CD8-positive, alpha-beta memory T cell (primary cell): ENCODE measurements around the gene DNAI2. TPM values are rescaled to one million over a fixed set of nuclear protein-coding genes. Genes with fewer than 3 reads are reported as not detected.
A peak's percentile ranks its signal among the peaks of the same experiment; 100 is the strongest.

ENCODE experiments used
- CTCF ChIA-PET: fragments of 350-600 bp; sonication (Branson Sonifier 250); formaldehyde crosslinking; loops from one replicate; lab custom pipeline; 2021; ENCODE audit warnings: antibody characterized with exemption; lab: Charles Lee
- POLR2A ChIA-PET: fragments of 350-600 bp; sonication (Branson Sonifier 250); formaldehyde crosslinking; loops from one replicate; lab custom pipeline; 2021; ENCODE audit warnings: antibody characterized with exemption; lab: Charles Lee
- DNase-seq, 5 donors: peaks; one replicate each; pipeline versions ENCODE4 v3.0.0 to v3.0.0-alpha.2; 2020 to 2022; ENCODE audit warnings: mixed read lengths in 1 of 5
- H3K27ac ChIP-seq: one replicate; pipeline ENCODE4 v1.7.0; 2013; ENCODE audit warnings: low read depth, mild to moderate bottlenecking, low read length, moderate library complexity
- H3K27me3 ChIP-seq: 2 replicates; pipeline ENCODE4 v1.7.0; 2013; ENCODE audit warnings: low read length, mild to moderate bottlenecking; ENCODE audit not compliant: insufficient read depth, poor library complexity, severe bottlenecking
- H3K36me3 ChIP-seq: 2 replicates; pipeline ENCODE4 v1.7.0; 2013; ENCODE audit warnings: mild to moderate bottlenecking, low read length, moderate library complexity; ENCODE audit not compliant: insufficient read depth
- H3K4me1 ChIP-seq: 2 replicates; pipeline ENCODE4 v1.7.0; 2013; ENCODE audit warnings: mild to moderate bottlenecking, low read length, moderate library complexity; ENCODE audit not compliant: insufficient read depth
- H3K4me3 ChIP-seq: 2 replicates; pipeline ENCODE4 v1.7.0; 2013; ENCODE audit warnings: mild to moderate bottlenecking, low read length
- H3K9me3 ChIP-seq: 2 replicates; pipeline ENCODE4 v1.7.0; 2013; ENCODE audit warnings: mild to moderate bottlenecking, low read length
- H3K27ac Mint-ChIP-seq, 8 donors: one replicate each; pipeline ENCODE4 v1.8.0; 2020 to 2021; ENCODE audit warnings: mixed read lengths in 8 of 8, mild to moderate bottlenecking in 6 of 8, inconsistent platforms in 3 of 8, moderate library complexity in 3 of 8
- H3K27me3 Mint-ChIP-seq, 2 donors: one replicate each; pipeline ENCODE4 v1.8.0; 2020 to 2021; ENCODE audit warnings: mixed read lengths in 2 of 2, mild to moderate bottlenecking in 1 of 2, moderate library complexity in 1 of 2
- H3K36me3 Mint-ChIP-seq, 3 donors: one replicate each; pipeline ENCODE4 v1.8.0; 2020 to 2021; ENCODE audit warnings: mixed read lengths in 3 of 3, inconsistent platforms in 1 of 3, mild to moderate bottlenecking in 1 of 3
- H3K4me1 Mint-ChIP-seq, 3 donors: one replicate each; pipeline ENCODE4 v1.8.0; 2020 to 2021; ENCODE audit warnings: mixed read lengths in 3 of 3, inconsistent platforms in 1 of 3, mild to moderate bottlenecking in 1 of 3
- H3K4me3 Mint-ChIP-seq, 7 donors: one replicate each; pipeline ENCODE4 v1.8.0; 2020 to 2021; ENCODE audit warnings: mixed read lengths in 7 of 7, mild to moderate bottlenecking in 6 of 7, moderate library complexity in 4 of 7, inconsistent platforms in 2 of 7
- H3K9me3 Mint-ChIP-seq, 5 donors: one replicate each; pipeline ENCODE4 v1.8.0; 2020 to 2022; ENCODE audit warnings: mixed read lengths in 5 of 5, mild to moderate bottlenecking in 3 of 5, moderate library complexity in 2 of 5, inconsistent platforms in 1 of 5
- polyA plus RNA-seq: library from polyadenylated mRNA; unstranded; fragments of 300-500 nt; fragmentation: Illumina TruSeq; gene quantifications from one replicate; pipeline ENCODE4 v1.2.3, GENCODE V29; 2021
- total RNA-seq, 2 experiments: library from RNA; stranded (reverse); gene quantifications; one replicate each; pipeline ENCODE4 v1.2.3, GENCODE V29; 2021

The DNAI2 gene
- total and polyA plus RNA-seq, 3 experiments from 2014 or later, result 0.35 to 0.60 (median 0.37) TPM

DNA sequence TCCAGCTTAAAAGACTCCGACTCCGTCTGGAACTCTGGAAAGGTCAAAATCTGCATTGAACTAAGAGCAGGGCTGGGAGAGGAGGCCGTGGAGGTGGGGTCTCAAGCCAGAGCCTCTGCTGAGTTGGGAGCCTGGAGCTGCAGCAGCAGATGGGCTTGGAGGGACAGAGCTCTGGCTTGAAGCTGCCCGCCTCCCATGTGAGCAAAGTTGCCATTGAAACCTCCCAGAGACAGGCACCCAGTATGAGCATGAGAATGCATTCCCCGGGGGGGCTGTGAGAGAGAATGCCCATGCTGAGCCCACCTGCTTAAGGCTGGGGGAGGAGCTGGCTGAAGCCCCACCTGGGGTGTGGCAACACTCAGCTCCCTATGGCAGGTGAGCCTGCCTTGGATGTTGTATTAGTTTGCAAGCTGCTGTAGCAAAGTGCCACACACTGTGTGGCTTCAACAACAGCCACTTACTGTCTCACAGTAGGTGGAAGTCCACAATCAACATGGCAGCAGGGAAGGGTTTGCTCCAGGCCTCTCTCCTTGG is 61.6 kb downstream of the DNAI2 start:
- DNase-seq, result no peak
- Mint-ChIP-seq H3K36me3 (no peaks in the 10 kb centered on the region), H3K4me3 (no peak overlapping the region), H3K9me3 (no peaks in the 10 kb centered on the region), H3K4me1 (peaks cover 0 to 8% (median 0%) of the 10 kb centered on the region in 3 donors), H3K27ac (no peak overlapping the region), H3K27me3 (peaks cover 0 to 3% of the 10 kb centered on the region in 2 donors)
- ChIA-PET CTCF (interaction anchor here (0.7 to 1.6 kb wide), 3 partner anchors 14 to 124 kb away, joined by 3 to 4 read pairs (median 3); no protein-coding TSS in a partner anchor), POLR2A (no interaction called here)
- Histone ChIP-seq H3K36me3 (no peaks in the 10 kb centered on the region), H3K27me3 (no peaks in the 10 kb centered on the region), H3K4me3 (no peak overlapping the region), H3K27ac (no peak overlapping the region), H3K4me1 (no peaks in the 10 kb centered on the region), H3K9me3 (no peaks in the 10 kb centered on the region)

GRCh38 chr17:74336307-74336706 is 62.3 kb downstream of the DNAI2 start:
- Mint-ChIP-seq H3K4me3 (no peak overlapping the region), H3K4me1 (peaks cover 0 to 8% (median 0%) of the 10 kb centered on the region in 3 donors), H3K9me3 (no peaks in the 10 kb centered on the region), H3K36me3 (no peaks in the 10 kb centered on the region), H3K27me3 (peaks cover 2 to 3% of the 10 kb centered on the region in 2 donors), H3K27ac (no peak overlapping the region)
- Histone ChIP-seq H3K9me3 (no peaks in the 10 kb centered on the region), H3K4me1 (no peaks in the 10 kb centered on the region), H3K27ac (no peak overlapping the region), H3K4me3 (no peak overlapping the region), H3K27me3 (no peaks in the 10 kb centered on the region), H3K36me3 (no peaks in the 10 kb centered on the region)
- ChIA-PET CTCF (interaction anchor here (0.7 to 1.6 kb wide), 2 partner anchors 15 to 125 kb away, joined by 3 to 4 read pairs; no protein-coding TSS in a partner anchor), POLR2A (no interaction called here)
- DNase-seq, result no peak

DNA sequence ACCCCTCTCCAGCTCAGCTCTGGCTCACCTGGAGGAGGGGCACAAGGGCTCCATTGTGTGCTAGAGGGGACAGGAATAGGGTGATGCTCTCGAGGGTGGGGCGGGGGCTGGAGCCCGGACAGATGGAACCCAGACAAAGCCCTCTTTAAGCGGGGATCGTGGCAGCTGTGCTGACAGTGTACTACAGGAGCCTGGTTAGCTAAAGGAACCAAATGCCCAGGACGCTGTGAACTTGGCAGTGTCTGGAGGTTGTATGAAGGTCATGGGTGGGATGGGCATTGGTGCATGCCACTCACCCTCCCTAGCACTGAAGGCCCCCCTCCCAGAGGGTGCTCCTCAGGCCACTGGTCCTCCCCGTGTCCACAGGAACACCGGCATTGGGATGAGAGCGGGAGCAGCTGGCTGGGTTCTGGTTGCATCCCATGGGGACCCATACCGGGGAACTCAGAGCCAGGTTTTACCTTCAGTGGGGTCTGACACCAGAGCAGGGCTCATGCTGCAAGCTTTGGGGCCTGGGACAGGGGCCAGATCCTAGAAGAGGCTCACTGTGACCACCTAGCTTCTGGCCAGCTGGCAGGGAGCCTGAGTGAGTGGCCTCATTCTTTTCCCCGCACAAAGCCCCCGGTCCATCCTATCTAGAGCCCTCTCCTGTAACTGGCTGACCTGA is 63.9 kb downstream of the DNAI2 start:
- POLR2A ChIA-PET, result no interaction called here
- Mint-ChIP-seq H3K27ac (no peak overlapping the region), H3K4me3 (no peak overlapping the region), H3K27me3 (peaks cover 2 to 3% of the 10 kb centered on the region in 2 donors), H3K36me3 (no peaks in the 10 kb centered on the region), H3K9me3 (no peaks in the 10 kb centered on the region), H3K4me1 (peaks cover 0 to 8% (median 0%) of the 10 kb centered on the region in 3 donors)
- Histone ChIP-seq H3K9me3 (no peaks in the 10 kb centered on the region), H3K27ac (no peak overlapping the region), H3K4me3 (no peak overlapping the region), H3K36me3 (no peaks in the 10 kb centered on the region), H3K27me3 (no peaks in the 10 kb centered on the region), H3K4me1 (no peaks in the 10 kb centered on the region)
- DNase-seq, result no peak
- CTCF ChIA-PET, result no interaction called here

GRCh38 chr17:74339537-74340195 is 65.6 kb downstream of the DNAI2 start:
- H3K4me3 ChIP-seq, result no peak overlapping the region
- Mint-ChIP-seq H3K9me3 (no peaks in the 10 kb centered on the region), H3K27ac (no peak overlapping the region), H3K27me3 (peaks cover 3 to 5% of the 10 kb centered on the region in 2 donors), H3K4me3 (no peak overlapping the region), H3K36me3 (no peaks in the 10 kb centered on the region), H3K4me1 (peaks cover 0 to 4% (median 0%) of the 10 kb centered on the region in 3 donors)
- H3K36me3 ChIP-seq, result no peaks in the 10 kb centered on the region
- no peak for DNase-seq
- no peaks in the 10 kb centered on the region for H3K4me1 ChIP-seq
- H3K9me3 ChIP-seq, result no peaks in the 10 kb centered on the region
- ChIA-PET POLR2A (no interaction called here), CTCF (no interaction called here)
- no peak overlapping the region for H3K27ac ChIP-seq
- H3K27me3 ChIP-seq, result no peaks in the 10 kb centered on the region

GRCh38 chr17:74340470-74341023 is 66.5 kb downstream of the DNAI2 start:
- no peaks in the 10 kb centered on the region for H3K36me3 ChIP-seq

GRCh38 chr17:74342224-74342623 is 68.2 kb downstream of the DNAI2 start:
- no peak overlapping the region for H3K4me3 Mint-ChIP-seq
- H3K4me3 ChIP-seq, result no peak overlapping the region
- H3K9me3 Mint-ChIP-seq, result no peaks in the 10 kb centered on the region
- peak overlapping the region in 1 of 8 donors; percentile 92 for H3K27ac Mint-ChIP-seq
- peaks cover 3 to 5% of the 10 kb centered on the region in 2 donors for H3K27me3 Mint-ChIP-seq
- POLR2A ChIA-PET, result no interaction called here
- no peaks in the 10 kb centered on the region for H3K9me3 ChIP-seq
- no peaks in the 10 kb centered on the region for H3K36me3 Mint-ChIP-seq
- DNase-seq, result no peak
- H3K36me3 ChIP-seq, result no peaks in the 10 kb centered on the region
- no peaks in the 10 kb centered on the region for H3K4me1 ChIP-seq
- no peaks in the 10 kb centered on the region for H3K27me3 ChIP-seq
- no peaks in the 10 kb centered on the region for H3K4me1 Mint-ChIP-seq
- CTCF ChIA-PET, result no interaction called here
- no peak overlapping the region for H3K27ac ChIP-seq

More at GRCh38 chr17:74340470-74341023, 66.5 kb downstream of the DNAI2 start:
- no peak for DNase-seq
- ChIA-PET POLR2A (no interaction called here), CTCF (no interaction called here)
- Mint-ChIP-seq H3K4me3 (no peak overlapping the region), H3K9me3 (no peaks in the 10 kb centered on the region), H3K4me1 (no peaks in the 10 kb centered on the region), H3K27ac (peak overlapping the region in 1 of 8 donors; percentile 40), H3K27me3 (peaks cover 3 to 5% of the 10 kb centered on the region in 2 donors), H3K36me3 (no peaks in the 10 kb centered on the region)
- no peaks in the 10 kb centered on the region for H3K9me3 ChIP-seq
- H3K4me1 ChIP-seq, result no peaks in the 10 kb centered on the region
- H3K27me3 ChIP-seq, result no peaks in the 10 kb centered on the region
- H3K4me3 ChIP-seq, result no peak overlapping the region
- no peak overlapping the region for H3K27ac ChIP-seq

- Mint-ChIP-seq H3K36me3 (no peaks in the 10 kb centered on the region), H3K4me1 (no peaks in the 10 kb centered on the region), H3K9me3 (no peaks in the 10 kb centered on the region), H3K4me3 (no peak overlapping the region), H3K27ac (peak overlapping the region in 1 of 8 donors; percentile 70), H3K27me3 (peaks cover 5% of the 10 kb centered on the region in 2 donors)
- no peaks in the 10 kb centered on the region for H3K4me1 ChIP-seq
- H3K27ac ChIP-seq, result no peak overlapping the region
- ChIA-PET CTCF (no interaction called here), POLR2A (no interaction called here)
- H3K27me3 ChIP-seq, result no peaks in the 10 kb centered on the region
- no peaks in the 10 kb centered on the region for H3K9me3 ChIP-seq
- DNase-seq, result no peak
- H3K4me3 ChIP-seq, result no peak overlapping the region
- no peaks in the 10 kb centered on the region for H3K36me3 ChIP-seq
Observed at GRCh38 chr17:74343121-74343520, 69.1 kb downstream of the DNAI2 start.
